GM12864 (cell line): ENCODE results near the gene SPON1.

ENCODE experiments used
- DNase-seq: peaks from one replicate; pipeline ENCODE4 v3.0.0-alpha.2; 2011; ENCODE audit warnings: low read depth
- H3K4me3 ChIP-seq: 2 replicates; pipeline ENCODE4 v1.5.1; 2011; ENCODE audit warnings: mild to moderate bottlenecking, low read depth, low read length, control low read depth
- CTCF ChIP-seq: IDR thresholded peaks from 2 replicates; pipeline ENCODE4 v1.5.1; 2011; ENCODE audit warnings: low read depth, mild to moderate bottlenecking, moderate library complexity, low read length, control low read depth, inconsistent platforms; ENCODE audit errors: missing control alignments

Gene SPON1

GRCh38 chr11:14109742-14110141, 147.2 kb downstream of the SPON1 start:
- H3K4me3 ChIP-seq: no peak overlapping the region
- no peak for DNase-seq

DNA sequence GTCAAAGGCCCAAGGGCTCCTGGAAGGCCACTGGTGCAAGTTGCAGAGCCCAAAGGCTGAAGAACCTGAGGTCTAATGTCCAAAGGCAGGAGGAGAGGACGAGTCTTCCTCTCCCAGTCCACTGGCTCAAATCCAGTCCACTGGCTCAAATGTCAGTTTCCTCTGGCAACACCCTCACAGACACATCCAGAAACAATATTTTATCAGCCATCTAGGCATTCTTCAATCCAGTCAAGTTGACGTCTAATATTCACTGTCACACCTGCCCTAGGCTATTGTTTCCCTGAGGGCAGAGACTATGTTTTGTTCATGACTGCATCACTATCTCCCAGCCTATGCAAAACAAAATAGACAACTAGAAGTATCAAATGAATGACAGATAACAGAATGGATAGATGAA, 148.1 kb downstream of the SPON1 start:
- DNase-seq: no peak
- no peak for TF ChIP-seq CTCF
- H3K4me3 ChIP-seq: no peak overlapping the region

More at GRCh38 chr11:14109742-14110141, 147.2 kb downstream of the SPON1 start:
- no peak for TF ChIP-seq CTCF

DNA sequence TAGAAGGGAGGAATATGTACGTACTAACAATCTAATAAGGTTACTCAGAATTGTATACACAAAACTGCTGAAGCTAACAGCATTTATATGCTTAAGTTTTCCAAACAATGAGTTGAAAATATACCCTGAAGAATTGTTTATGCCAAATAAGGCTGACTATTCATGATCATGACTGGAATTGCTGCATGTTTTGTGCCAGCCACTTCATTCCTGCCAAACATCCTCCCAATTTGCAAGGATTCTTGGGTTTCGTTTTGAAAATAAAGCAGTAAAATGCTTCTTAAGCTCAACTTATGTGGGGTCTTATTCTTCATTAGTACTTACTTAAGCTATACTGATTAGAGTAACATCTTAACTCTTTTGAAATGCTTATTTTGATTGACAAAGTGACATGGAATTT, 149.0 kb downstream of the SPON1 start:
- H3K4me3 ChIP-seq: no peak overlapping the region
- TF ChIP-seq CTCF: no peak
- DNase-seq: no peak

DNA sequence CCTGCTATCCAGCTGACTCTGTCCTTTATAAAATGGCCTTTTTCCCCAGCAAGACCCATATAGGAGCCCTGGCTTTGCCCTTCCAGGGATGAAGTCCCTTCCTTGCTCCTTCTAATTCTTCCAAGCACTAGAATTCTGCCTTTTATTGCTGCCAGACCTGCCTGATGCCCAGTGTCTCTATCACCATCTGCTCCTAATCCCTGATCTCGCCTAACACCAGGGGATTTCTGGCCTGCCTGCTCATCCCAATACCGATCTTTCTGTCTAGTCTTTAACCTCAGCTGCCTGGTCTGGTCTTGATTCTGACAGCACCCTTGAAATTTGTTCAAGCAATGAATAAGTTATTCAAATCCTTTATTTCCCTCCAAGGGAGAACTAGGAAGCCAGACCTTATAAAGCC, 150.2 kb downstream of the SPON1 start:
- DNase-seq: no peak
- no peak overlapping the region for H3K4me3 ChIP-seq
- TF ChIP-seq CTCF: no peak

DNA sequence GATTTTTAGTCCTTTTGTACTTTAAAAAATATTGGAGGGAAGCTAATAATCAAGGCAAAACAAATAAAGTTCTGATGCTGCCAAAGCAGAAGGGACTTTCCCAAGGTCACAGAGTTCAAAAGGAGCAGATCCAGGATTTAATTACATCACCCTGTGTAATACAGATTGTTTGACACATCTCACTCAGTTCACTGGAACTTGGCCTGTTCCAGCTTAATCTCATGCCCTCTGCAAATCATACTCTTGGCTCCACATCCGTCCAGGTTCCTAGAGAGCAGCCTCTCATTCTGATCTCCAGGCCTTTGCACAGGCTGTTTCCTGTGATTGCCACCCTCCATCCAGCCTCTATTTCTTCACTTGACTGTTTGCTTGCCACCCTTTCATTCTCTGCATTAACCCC, 151.7 kb downstream of the SPON1 start:
- no peak for DNase-seq
- no peak for TF ChIP-seq CTCF
- no peak overlapping the region for H3K4me3 ChIP-seq

- H3K4me3 ChIP-seq: no peak overlapping the region
- no peak for TF ChIP-seq CTCF
- no peak for DNase-seq
Observed at GRCh38 chr11:14114786-14115185, 152.3 kb downstream of the SPON1 start.

DNA sequence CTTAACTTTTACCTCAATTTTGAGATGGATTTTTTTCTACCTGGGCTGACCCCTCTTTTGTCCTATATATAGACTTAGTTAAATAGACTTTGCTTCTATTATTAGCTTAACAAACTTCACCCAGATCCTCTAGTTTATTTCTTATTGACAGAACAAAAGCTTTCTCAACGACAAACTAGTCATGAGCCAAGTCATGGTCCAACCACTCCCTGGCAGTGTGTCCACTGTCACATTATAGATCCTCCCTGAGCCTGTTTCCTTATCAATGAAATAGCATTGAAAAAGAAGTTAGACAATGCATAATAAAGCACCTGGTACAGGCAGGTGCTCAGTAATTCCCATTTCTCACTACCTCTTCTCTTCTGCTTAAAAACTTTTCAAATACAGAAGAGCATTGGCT, 155.1 kb downstream of the SPON1 start:
- DNase-seq: no peak
- TF ChIP-seq CTCF: no peak
- H3K4me3 ChIP-seq: no peak overlapping the region
